NCI-H345 (cell line): ENCODE results near the gene DYRK1B.

Experiments
- DNase-seq: peaks from one replicate; lab custom pipeline; 2025; lab: John Stamatoyannopoulos, UW

DYRK1B gene

DNA sequence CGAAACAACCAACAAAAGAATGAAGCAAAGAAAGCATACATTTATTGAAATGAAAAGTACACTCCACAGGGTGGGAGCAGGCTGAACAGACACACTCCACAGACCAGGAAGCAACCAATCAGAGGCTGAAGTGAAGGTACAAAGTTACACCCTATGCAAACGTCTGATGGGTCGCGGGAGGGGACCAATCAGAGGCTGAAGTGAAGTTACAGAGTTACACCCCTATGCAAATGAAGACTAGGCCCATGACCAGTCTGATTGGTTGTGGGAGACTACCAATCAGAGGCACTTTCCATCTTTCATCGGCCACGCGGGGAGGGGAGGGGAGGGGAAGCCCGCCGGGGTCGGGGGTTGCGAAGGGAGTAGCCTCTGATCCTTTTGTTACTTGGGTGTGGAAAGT lies 24.6 kb upstream of the DYRK1B start:
- no peak for DNase-seq

DNA sequence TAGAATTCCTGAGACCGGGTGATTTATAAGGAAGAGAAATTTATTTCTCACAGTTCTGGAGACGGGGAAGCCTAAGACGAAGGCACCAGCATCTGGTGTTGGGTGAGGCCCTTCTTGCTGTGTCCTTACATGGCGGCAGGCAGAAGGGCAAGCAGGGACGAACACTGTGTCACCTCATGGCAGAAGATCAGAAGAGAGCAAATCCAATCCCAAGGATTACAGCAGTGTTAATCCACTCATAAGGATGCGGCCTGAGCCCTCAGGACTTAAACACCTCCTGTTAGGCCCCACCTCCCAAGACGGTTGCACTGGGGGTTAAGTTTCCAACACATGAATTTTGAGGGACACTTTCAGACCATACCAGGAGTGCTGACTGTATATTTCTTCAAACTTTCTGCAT lies 18.9 kb upstream of the DYRK1B start:
- no peak for DNase-seq

DNA sequence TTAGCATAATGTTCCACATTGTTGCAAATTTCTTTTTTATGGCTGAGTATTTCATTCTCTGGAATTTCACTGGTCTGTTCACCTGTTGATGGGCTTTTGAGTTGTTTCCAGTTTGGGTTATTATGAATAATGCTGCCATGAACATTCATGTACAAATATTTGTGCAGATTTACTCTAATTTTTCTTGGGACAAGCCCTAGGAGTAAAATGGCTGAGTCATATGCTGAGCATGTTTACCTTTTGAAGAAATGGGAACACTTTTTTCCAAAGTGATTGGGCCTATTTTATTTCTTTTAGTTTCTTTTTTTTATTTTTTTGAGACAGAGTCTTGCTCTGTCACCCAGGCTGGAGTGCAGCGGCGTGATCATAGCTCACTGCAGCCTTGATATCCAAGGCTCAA lies 16.9 kb upstream of the DYRK1B start:
- no peak for DNase-seq

DNA sequence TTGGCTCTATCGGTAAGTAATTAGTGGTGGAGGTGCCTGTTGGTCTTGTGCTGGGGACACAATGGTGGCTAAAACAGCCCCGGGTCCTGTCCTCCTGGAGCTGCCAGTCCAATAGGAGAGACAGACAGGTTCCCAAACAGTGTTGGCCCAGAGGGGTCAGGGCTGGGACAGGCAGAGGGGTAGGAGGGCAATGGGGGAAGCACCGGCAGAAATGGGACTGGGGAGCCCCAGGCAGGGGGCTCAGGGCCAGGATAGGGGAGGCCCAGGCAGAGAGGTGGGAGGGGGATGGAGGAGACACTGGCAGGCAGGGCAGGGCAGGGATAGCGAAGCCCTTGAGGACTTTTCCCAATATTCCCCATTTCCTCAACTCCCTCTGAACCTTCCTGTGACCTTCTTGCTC lies 14.4 kb upstream of the DYRK1B start:
- DNase-seq = no peak

DNA sequence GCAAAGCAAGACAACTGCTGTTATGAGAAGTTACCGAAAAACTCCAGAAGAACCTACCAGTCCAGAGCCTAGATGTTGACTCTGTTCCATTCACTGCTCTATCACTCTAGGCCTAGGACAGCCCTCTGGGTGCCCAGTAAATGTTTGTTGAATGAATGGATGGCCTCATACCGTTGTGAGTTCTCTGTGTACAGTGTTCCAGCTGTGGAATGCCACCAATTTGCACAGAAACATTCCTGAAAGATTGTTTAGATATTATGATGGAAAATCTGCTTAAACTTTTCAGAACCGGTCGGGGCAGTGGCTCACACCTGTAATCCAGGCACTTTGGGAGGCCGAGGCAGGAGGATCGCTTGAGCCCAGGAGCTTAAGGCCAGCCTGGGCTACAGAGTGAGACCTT lies 13.6 kb upstream of the DYRK1B start:
- no peak for DNase-seq

DNA sequence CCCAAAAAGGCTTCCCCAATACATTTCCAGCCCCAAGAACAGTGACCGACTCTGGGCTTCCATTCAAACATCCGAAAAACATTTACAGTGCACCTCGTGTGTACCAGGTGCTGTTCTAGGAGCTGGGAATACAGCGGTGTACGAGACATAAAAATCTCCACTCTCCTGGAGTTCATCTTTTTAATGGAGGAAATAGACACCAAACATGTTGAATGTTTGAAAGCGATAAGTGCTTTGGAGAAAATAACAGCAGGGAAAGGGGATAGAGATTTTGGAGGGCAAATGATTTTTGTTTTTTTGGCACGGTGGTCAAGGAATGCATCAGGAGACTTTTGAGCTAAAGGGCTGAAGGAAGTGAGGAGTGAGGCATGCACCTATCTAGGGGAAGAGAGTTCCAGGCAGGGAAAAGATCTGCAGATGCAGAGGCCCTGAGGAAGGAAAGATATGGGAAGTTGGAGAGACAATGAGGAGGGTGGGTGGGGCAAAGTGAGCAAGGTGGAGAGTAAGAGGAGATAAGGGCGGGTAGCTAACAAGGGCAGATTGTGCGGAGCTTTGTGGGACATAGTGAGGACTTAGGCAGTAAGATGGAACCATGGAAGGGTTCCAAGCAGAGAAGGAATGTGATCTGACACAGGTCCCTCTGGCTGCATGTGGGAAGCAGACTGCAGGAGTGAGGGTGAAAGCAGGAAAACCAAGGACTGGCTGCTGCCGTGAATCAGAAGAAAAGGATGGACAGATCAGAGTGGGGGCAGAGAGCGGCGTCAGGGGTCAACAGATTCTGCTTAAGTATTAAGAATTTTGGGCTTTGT lies 12.9 kb upstream of the DYRK1B start:
- DNase-seq = no peak

DNA sequence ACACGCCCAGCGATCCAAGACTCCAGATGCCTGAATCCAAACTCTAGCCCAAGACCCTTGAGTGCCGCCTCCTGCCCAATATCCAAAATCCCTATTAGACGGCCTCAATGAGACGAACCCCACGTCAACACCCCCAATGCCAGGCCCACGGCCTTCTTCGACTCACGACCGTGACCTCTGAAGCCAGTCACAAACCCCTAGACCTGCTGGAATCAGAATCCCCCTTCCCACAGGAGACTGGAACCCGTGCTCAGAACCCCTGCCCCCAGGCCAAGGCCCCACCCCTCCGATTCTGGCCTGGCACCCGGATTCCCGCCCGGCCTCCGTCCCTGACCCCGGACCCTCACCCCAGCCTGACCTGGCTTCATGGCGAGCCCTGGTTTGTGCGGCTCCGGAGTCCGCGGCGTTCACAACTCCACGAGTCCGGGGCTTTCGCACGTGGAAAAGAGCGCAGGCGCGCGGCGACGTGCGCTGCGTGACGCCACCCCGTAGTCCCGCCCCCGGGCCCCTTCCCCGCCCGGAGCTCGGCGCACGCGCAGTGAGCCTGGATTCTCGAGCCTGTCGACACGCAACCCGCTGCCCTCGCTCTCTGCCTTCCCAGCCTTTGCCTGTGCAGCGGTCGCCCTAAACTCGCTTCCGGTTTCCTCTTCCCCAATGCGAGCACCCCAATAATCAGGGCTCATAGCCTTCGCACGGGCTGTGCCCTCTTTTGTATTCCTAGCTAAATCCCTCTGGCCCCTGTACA lies 12.1 kb upstream of the DYRK1B start, which contains the start of gene FBL:
TSS of gene FBL (minus strand) at position 447 of the 745 bp plus-strand sequence. CDS start at position 368, 79 bp downstream.
- DNase-seq = peak; percentile 99

DNA sequence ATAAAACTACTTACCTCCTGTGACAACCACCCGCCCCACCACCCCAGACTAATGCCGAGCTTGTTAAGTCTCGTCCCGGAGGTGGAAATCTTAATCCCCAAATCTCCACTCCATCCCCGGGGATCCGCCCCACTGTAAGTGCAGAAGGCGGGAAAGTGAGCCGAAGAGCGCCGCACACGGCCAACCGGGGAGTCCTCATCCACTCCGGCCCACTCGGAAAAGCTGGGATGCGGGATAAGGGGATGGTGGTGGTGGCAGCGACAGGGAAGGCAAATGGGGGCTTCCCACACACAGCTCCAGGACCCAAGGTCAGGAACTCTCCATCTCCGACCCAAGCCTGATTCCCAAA lies 11.6 kb upstream of the DYRK1B start:
- peak; percentile 60 for DNase-seq

DNA sequence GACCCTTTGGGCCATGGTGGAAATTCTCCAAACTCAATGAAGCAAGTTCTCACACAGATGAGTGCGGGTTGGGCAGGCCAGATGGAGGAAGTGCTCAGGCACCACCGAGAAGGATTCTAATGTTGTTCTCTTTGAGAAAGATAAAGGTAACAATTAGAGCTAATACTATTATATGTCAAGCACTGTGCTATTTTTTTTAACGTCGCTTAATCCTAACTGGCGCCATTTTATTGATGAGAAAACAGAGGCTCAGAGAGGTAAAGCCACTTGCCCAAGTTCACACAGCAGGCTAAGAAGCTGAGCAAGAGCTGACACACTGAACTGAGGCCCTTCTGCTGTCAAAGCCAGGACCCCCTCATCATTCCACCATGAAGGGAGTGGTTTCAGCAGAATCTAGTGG lies 11.2 kb upstream of the DYRK1B start:
- no peak for DNase-seq

DNA sequence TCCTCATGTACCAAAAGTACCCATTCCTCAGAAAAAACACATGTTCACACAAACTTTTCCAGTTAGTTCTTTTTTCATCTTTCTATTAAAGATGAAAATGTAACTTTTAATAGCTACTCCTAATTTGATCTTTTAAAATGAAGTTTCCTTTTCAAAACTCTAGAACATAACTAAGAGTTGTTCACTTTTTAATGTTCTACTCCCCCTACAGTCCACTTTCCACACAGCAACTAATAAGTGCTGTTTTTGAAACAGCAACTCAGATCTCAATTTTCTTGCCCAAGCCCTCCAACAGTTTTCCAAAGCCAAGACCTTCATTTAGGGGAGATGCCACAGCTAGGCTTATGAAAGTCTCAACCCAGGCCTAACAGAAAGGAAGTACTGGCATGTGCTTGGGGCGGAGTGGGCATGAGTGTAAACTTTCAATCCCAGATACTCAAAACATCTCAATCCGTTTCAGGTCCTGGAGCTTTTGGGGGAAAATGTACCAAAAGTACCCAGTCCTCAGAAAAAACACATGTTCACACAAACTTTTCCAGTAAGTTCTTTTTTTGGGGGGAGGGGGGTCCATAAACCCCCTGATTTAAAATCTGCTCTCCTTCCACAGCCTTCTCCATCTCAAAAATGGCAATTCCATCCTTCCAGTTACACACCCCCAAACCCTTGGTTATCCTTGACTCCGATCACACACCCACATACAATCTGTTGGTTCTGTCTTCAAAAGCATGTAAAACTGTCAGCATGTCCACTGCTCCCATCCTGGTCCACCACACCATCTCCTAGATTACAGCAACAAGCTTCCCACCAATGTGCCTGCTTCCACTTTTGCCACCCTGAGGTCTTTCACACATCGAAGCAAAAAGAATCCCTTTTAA lies 10.2 kb upstream of the DYRK1B start:
- peak; percentile 58 for DNase-seq

DNA sequence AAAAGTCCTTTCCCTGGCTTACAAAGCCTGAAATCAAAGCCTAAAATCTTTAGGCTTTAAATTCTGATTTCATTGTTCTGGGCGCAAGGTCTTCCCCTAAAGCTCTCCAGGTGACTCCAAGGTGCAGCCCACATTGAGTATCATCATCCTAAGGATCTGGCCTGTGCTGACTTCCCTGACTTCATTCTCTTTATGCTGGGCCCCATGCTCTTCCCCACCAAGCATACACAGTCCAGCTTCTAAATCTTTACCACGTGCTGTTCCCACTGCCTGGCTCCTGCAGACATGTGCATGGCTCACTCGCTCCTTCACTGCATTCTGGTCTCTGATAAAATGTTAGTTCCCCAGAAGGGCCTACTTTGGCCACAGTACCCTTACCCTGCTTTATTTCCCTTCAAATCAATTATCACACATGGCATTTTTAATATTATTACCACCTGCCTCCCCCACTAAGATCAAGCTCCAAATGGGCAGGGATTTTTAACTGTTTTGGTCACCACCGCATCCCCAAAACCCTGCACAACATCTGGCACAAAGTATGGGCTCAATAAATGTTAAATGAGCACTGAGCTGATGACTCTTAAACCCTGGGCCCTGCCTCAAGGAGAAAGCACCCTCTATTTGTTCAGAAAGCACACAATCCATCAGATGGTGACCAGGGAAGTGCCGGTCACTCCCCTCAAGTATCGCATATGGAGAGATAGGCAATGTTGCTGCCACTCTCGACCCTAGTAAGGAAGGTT lies 8.9 kb upstream of the DYRK1B start:
- no peak for DNase-seq

DNA sequence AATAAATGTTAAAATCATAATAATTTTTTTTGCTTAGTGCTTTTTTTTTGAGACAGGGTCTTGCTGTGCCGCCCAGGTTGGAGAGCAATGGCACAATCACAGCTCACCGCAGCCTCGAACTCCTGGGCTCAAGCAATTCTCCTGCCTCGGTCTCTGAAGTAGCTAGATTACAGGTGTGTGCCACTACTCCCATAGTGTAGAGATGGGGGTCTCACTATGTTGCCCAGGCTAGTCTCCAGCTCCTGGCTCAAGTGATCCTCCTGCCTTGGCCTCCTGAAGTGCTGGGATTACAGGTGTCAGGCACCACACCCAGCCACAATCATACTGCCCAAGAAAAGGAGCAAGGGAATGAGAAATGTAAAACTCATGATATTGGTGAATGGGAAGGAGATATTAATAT lies 7.1 kb upstream of the DYRK1B start:
- no peak for DNase-seq

DNA sequence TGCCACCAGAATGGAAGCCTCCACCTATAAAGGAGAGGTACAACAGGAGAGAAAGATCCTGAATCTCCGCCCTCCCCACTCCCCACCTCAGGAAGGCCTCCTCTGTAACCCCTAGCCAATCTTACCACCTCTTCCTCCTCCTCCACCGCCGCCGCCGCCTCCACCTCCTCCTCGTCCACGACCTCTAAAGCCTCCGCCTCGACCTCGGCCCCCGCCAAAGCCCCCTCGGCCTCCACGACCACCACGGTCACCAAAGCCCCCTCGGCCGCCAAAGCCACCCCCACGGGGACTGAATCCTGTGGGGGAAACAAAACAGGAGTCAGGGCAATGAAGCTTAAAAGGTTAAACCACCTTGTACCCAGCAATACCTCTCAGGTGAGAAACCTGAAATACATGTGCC lies 6.5 kb upstream of the DYRK1B start:
- no peak for DNase-seq

DNA sequence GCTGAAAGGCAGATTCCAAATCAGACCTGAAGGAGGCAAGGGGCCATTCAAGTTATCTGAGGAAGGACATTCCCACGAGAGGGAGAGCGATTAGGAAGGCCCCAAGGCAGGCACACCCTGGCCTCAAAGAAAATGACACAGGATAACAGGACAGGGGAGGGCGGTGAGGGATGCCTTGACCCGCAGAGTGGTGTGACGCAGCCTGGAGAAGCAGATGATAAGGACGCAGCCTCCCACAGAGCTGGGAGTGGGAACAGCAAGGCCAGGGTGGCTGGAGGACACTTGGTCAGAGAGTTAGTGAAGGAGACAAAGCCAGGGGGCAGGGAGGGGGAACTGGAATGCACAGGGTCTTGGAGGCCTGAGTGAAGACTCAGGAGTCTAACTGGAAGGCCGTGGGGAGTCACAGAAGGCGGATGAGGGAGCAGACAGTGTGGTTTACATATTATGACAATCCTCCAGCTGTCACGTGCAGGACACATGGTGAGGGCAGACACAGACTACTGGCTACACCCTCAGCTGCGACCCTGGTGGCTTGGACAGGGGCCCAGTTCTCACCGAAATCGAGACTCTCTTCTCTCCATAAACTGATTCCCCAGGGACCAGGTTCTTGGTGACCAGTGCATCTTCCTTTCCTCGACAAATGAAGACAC lies 5.8 kb upstream of the DYRK1B start:
- DNase-seq = no peak

DNA sequence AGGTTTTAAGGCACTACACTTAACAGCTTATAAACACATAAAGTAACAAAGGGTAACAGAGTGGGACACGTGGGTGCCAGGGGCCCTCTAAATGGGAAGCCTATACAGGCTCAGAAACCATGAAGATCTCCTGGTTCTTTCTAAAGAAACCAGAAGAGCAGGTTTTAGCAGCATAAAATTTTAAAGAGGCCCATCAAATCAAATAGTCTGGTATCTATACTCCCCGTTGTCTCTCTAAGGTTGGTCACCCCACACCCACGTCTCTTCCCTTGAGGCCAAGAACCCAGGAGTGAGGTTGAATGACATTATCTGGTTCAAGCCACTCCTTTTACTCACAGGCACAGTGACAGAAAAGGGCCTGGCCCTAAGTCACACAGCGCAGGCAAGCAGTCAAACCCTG lies 4.6 kb upstream of the DYRK1B start:
- DNase-seq = no peak

DNA sequence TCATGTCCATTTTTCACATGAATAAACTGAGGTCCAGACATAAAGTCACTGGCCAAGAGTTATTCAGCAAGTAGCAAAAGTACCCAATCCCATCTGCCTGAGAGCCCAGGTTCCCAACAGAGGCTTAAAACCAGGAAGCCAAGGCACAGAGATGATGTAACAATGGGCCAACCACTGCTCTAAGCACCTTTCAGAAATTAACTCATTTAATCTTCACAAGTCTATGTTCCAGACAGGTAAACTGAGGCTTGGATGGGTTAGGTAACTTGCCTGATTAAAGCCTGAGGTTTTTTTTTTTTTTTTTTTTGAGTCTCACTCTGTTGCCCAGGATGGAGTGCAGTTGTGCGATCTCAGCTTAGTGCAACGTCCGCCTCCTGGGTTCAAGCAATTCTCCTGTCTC lies 4.0 kb upstream of the DYRK1B start:
- no peak for DNase-seq

DNA sequence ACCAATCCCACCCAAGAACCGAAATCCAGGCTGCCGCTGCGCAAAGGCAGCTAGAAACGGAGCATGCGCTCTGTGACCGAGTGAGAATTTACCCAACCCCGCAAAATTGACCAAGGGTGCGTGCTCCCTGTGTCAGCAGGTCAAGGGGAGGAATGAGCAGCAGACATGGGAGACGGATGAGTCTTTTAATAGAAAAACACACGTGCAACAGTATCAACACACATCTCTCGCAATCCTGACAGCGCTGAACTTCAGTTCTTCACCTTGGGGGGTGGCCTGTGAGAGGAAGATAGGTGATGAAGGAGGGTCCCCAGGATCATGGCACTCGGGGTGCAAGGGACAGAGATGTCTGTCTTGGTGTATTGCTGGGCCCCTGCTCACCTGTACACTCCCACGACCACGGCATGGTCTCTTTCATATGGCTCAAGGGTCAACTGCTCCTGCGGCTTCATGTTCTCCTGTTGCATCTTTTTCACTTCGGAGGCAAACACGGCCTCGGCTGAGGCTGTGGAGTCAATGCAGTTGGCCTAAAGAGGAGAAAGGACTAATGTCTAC lies 402 bp upstream of the DYRK1B start:
- DNase-seq = no peak

DNA sequence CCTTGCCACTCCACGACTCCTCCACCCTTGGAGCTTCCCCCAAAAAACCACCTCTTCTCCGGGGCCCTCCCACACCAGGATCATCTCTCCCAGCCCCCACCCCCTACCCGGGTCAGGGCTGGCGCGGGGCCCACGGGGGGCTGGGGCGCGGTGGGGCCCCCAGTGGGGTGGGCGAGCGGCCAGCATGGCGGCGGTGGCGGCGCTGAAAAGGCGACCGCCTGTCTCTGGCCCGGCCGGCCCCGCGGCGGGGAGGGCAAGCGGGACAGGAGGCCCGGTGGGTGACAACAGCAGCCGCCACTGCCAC lies 850 bp downstream of the DYRK1B start:
- DNase-seq = no peak

DNA sequence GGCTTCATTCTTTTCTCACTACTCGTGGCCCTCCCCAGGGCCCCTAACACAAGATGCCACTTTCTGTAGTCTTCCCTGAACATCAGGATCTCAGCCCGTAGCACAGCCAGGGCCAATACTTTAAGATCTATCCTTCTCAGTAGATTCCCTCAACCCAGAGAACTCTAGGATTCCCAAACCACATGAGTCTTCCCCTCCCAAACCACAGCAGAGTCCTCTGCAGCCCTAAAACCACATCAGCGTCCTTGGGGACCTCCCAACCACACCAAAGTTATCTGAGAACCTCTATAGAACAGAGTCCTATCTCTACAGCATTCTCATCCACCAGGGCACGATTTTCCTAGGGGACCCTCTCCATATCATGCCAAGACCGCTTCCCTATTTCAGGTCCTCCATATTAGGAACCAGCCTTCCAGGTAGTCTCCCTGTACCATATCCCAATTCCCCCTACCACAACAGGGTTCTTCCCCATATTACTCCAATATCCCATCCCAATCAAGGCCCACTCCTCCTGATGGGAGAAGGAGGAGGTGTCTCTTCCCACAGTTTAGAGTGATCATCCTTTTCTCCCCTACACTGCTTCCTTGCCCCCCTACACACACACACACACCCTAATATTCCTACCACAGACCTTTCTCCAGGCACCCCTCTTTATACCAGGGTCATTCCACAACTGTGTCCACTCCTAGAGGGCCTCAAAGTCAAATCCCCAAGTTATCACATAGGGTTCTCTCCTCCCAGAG lies 1.4 kb downstream of the DYRK1B start:
- no peak for DNase-seq

DNA sequence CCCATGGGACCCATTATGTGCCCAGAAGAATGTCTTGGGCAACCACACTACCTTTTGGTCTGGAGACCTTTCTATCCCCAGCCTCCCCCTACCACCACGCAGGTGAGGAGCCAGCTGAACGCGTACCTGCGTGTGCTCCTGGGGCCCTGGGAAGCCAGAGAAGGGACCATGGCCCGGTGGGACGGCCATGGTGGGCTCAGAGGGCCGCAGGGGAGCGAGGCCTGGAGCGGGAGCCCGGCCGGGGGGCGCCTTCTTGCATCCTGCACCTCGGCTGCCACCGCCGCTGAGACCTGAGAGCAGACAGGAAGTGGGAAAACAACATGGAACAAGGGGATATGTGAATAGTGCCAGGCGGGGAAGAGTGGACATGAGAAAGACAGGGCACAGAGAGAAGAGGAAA lies 2.3 kb downstream of the DYRK1B start:
- no peak for DNase-seq

DNA sequence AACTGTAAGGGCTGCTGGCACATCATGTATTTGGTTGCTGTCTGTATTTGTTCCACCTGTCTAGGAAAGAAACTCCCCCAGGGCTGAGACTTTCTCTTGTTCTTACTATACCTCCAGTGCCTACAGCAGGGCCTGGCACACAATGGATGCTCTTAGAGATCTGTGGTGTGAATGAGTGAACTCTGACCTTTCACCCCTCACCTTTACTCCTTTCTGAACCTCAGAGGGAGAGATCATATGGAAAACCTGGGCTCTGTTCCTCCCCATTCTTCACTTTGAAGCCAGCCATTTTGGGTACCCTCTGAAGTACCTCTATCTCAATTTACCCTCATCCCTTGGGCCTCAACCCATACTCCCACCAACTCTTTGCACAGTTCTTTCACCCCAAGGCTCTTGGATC lies 3.1 kb downstream of the DYRK1B start:
- DNase-seq = no peak
